Kidney tubule cell (primary cell): ENCODE results near the gene PSAP.

Source experiments
- DNase-seq: peaks from one replicate; pipeline ENCODE4 v3.0.0-alpha.2; 2018; ENCODE audit warnings: low spot score

Gene PSAP

DNA sequence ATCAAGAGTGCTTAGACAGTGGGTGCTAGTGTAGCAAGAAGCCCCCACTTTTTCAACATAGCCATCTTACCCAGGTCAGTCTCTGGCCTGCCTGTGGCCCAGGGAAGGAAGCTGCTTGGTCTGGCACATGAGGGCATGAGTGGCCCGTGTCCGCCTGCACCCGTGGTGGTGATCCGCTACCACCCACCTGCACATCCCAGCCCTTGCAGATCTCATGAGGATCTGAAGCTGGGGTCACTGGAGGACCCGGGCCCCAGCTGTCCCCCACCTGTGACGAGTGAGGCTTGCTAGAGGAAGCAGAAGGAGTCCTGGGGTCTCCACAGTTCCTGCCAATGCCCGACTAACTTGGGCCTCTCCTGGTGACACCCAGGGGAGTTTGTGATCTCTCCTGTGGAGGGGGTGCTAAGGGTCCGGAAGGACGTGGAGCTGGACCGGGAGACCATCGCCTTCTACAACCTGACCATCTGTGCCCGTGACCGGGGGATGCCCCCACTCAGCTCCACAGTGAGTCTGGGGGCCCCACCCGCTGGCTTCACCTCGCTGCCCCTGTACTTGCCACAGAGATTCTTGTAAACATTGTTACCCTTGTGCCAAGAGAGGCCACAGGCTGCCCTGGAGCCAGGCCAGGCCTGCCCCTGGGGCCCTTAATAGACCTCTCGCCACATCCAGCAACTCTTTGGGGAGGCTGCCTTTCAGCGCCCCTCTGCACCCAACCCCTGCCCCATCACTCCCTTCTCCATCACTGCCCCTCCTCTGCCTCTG is 67.0 kb downstream of the PSAP start:
- DNase-seq, result no peak

- no peak for DNase-seq
Measured at GRCh38 chr10:71782917-71783490, 68.0 kb downstream of the PSAP start.

DNA sequence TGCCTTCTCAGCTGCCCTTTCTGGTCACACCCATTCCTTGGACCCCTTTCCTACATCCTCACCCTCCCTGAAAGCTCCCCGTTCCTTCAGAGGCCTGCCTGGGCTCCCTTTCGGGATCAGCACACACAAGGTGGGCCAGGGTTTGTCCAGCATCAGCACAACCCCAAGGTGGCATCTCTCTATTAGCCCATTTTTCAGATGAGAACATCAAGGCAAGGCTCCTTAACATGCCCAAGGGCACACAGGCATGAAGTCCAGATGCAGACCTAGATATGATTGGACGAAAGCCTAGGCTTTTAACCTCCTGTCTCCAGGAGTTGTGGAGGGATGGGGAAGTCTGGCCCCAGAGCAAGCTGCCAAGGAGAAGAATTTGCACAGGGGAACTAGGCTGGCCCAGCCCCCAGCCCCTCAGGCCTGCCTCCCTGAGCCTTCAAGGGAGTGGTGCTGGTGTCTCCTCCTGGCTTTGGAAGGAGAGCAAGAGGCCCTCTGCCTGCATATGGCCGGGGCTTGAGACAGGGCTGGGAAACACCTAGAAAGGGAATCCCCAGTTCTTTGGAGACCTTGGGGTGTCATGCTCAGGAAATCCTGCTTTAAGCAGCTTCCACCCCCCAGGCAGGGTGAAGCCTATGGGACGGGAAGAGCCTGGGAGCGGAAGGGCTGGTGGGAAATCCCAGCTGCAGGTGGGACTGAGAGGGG is 68.7 kb downstream of the PSAP start:
- no peak for DNase-seq

DNA sequence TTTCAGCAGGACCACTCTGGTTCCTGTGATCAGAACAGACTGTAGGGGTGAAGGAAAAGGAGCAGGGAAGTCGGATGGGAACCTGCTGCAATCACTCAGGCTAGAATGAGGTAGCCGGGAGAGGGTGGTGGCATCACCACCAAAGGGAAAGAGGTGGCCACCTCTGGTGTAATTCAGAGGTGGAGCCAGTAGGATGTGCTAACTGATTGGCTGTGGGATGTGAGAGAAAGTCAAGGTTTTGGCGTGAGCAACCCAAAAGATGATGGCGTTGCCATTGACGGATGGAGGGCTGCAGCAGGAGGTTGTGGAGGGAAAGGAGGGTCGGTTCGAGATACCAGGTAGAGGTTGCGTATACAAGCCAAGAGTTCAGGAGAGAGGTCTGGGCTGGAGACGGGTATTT is 70.3 kb downstream of the PSAP start:
- no peak for DNase-seq

DNA sequence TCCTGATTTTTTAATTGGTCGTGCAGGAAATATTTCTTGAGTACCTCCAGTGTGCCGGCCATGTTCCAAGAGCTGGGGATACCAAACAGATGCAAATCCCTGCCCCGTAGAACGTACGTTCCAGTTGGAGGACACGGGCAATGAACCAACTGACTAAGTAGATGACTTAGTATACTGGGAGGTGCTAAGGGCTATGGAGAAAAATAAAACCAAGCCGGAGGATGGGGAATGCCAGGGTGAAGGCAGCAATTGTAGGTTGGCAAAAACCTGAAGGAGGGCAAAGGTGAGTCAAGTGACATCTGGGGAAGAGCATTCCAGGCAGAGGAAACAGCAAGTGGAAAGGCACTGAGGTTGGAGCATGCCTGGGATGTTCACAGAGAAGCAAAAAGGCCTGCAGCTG is 70.9 kb downstream of the PSAP start:
- peak; percentile 60 for DNase-seq

GRCh38 chr10:71779641-71780040 is 71.4 kb downstream of the PSAP start:
- no peak for DNase-seq

GRCh38 chr10:71778071-71778825 is 72.8 kb downstream of the PSAP start:
- DNase-seq, result no peak

DNA sequence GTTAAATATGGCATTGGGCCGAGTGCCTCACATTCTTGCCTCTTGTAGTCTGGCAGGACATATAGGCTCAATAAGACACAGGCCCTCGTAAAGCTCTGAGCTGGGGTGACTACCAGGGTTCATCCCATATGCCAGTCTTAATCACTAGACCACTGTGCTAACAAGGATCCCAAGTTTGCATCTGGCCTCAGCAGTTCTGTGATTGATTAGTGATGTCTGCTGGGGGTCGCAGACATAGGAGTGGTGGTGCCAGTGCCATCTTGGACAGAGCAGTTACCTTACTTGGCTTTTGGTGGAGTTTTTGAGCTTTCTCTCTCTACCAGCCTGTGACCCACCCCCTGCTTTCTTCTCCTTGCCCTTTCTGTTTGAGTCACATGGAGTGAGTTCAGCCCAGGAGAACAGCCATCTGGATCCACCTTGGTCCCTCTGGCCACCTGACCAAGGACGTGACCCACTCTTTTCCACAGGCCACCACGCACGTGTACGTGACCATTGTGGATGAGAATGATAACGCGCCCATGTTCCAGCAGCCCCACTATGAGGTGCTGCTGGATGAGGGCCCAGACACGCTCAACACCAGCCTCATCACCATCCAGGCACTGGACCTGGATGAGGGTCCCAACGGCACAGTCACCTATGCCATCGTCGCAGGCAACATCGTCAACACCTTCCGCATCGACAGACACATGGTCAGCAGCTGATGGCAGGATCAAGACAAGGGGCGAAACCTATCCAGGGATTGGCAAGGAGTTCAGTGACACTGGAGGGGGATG is 73.7 kb downstream of the PSAP start:
- no peak for DNase-seq

DNA sequence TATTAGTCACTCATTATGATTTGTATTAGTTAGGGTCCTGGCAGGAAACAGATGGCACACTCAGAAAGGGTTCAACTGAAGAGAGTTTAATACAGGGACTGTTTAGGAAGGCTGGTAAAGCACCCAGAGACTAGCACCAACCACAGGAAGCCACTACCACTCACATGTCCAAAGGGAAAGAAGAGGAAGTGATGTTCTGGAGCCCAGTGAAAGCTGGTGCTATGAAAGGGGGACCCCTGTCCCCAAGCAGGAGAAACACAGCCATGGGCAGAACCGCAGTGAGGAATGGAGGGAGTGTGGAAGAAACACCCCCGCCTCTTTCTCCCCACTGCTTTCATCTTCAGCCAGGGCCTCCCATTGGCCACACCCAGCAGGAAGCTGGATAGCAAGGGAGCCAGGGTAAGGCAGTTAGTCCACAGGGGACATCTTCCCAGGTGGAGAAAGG is 74.5 kb downstream of the PSAP start:
- DNase-seq, result no peak

GRCh38 chr10:71774916-71775702 is 75.9 kb downstream of the PSAP start:
- no peak for DNase-seq

GRCh38 chr10:71773221-71773971 is 77.7 kb downstream of the PSAP start, which contains the start of gene VSIR:
TSS of gene VSIR (minus strand) at chr10:71773520. CDS start at chr10:71773439, 81 bp downstream.
- DNase-seq, result peak; percentile 80

GRCh38 chr10:71772832-71773220 is 78.2 kb downstream of the PSAP start:
- DNase-seq, result no peak

DNA sequence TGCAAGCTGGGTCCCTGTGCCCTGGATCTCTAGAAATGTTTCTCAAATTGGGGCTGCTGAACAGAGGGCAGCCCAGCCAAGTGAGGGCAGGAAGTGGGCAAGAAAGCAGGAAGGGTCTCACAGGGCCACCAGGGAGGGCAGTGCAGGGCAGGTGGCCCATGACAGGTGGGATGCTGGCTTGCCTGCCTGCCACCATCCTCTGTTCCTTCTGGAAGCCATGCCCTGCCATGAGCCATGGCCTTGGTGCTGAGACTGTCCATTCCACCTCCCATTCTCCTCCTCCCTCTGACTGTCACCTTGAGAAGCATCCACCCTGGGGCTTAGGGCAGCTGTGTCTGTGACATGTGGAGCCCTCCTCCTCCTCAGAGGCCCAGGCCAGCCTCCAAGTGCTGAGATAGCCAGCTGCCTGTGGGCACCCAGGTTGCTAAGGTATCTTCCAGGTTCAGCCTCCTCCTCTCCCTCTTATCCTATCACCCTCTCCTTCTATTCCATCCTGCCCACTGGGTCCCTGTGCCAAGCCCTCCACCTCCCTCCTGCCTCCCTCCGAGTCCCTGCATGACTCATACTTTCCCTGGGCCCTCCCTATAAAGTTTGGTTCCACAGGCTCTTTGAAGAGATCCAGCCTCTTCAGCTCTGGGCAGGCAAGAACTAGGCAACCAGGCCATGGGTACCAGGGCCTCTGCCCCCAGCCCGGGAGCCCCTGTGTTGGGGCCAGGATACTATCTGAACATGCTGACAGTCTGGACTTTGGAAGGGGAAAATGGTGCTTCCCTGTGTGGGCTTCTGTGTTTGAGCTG is 79.0 kb downstream of the PSAP start:
- DNase-seq, result peak; percentile 66

GRCh38 chr10:71771204-71771603 is 79.8 kb downstream of the PSAP start:
- DNase-seq, result no peak

GRCh38 chr10:71770789-71771188 is 80.3 kb downstream of the PSAP start:
- DNase-seq, result no peak

DNA sequence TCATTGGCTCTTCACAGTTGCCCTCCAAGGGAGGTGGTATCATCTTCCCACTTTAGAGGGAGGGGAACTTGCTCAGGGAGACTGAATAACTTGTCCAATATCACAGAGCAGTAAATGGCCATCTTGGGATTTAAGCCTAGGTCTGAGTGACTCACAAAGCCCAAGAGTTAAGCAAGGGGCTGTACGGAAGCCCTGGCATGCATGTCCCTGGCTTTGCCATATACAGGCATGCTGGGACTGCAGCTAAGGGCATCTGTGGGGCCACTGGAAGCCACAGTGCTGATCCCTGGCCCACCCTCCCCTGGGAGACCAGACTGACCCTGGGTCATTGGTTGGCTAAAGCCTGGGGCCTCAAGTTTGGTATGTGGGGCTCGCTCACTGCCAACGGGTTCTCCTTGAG is 80.8 kb downstream of the PSAP start:
- no peak for DNase-seq

- DNase-seq, result no peak
Measured at GRCh38 chr10:71769279-71769823, 81.7 kb downstream of the PSAP start.

DNA sequence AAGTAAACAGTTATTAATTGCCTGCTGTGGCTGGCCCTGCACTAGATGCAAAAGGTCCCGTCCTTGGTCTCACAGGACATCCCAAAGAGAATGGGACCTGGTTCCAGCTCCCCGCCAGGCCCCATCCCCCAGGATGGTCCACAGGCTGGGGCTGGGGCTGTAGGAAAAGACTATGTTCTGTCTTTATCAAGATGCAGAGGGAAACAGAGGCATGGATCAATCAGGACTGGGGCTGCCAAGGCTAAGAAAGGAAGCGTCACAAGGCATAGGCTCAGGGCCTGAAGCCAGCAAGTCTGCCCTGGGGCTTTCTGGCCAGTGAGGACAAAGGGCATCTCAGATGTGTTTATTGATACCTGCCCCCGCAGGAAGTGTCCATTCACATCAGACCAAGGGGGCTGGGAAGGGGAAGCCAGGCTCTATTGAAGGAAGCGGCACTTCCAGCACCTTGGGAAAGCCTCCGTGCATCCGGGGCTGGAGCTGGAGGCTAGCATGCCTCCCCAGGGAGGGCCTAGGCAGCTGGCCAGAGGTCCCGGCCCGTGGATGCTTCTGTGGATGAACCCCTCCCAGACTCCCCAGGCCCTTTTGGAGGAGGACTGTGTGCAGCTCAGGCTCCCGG is 83.5 kb downstream of the PSAP start:
- DNase-seq, result peak; percentile 41
